ENCODE results near the gene GPATCH8.
A peak's percentile ranks its signal among the peaks of the same experiment; 100 is the strongest.
"Not testable (repeated sequence)": the region's sequence is repeated elsewhere in the genome, so short reads cannot be mapped to it uniquely, and the experiment has no call there.

The GPATCH8 gene

DNA sequence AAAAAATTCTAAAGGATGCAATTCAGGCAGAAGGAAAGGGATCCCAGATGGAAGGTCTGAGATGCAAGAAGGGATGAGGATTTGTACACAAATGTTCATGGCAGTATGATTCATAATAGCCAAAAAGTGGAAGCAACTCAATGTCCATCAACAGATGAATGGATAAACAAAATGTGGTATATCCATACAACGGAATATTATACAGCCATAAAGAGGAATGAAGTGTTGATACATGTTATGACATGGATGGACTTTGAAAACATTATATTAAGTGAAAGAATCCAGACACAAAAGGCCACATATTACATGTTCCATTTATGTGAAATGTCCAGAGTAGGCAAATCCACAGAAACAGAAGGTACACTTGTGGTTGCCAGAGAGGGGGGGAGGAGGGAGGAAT is 23.9 kb upstream of the GPATCH8 start:
- no peak for DNase-seq (ENCODE audit: low spot score)

GRCh38 chr17:44523672-44523972 is 20.4 kb upstream of the GPATCH8 start:
- DNase-seq (ENCODE audit: low spot score), result no peak

- DNase-seq (ENCODE audit: low spot score), result peak; percentile 76
These were observed 19.9 kb upstream of the GPATCH8 start for GRCh38 chr17:44522883-44523671.

DNA sequence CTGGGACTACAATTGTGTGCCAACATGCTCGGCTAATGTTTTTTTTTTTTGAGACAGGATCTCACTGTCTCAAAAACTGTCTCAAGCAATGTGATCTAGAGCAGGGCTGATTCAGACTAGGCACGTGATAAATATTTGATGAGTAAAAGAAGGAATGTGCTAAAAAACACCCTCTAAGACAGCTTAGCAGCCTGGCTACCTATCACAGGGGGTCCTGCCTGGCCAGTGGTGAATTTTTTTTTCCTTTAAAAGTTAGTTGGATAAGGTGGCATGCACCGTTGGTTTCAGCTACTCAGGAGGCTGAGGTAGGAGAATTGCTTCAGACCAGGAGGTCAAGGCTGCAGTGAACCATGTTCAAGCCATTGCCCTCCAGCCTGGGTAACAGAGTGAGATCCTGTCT is 14.8 kb upstream of the GPATCH8 start:
- DNase-seq (ENCODE audit: low spot score), result no peak

DNA sequence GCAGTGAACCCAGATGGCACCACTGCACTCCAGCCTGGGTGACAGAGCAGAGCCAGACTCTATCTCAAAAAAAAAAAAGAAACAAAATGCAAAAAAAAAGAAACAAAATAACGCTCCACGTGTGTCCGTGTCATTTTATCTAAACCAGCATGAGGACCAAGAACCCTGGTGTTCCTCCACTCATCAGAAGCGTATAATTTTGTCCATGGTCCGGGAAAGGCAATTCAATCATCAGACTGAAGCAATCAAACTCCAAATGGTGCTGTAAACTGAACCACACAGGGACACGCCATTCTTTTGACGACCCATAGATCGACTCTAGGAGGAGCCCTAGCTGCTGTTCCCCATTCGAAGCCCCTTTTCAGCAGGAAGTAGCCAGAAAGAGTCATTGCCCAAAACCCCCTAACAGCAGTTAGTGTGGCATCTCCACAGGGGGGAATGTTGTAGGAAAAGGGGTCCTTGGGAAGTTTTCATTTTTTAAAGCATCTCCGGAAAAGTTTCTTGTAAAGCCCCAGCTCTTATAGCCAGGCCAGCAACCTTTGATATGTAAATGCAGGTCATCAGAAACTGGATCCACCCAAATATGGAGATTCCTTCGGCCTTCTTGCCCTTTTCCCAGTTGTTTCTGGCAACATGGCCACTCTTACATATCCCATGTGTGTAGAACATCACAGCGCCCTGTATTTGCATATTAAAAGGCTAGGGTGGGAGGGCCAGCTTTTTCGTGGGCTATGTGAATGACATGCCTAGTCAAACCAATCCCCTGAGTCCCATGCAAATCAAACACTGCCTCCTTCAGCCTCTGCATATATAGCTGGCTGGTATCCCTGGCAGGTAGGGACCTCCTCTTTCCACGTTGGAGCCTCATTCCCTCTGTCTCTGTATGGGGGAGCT is 8.3 kb upstream of the GPATCH8 start:
- peak; percentile 89 for DNase-seq (ENCODE audit: low spot score)

GRCh38 chr17:44506939-44507604 is 3.9 kb upstream of the GPATCH8 start:
- DNase-seq (ENCODE audit: low spot score), result not testable (repeated sequence)

DNA sequence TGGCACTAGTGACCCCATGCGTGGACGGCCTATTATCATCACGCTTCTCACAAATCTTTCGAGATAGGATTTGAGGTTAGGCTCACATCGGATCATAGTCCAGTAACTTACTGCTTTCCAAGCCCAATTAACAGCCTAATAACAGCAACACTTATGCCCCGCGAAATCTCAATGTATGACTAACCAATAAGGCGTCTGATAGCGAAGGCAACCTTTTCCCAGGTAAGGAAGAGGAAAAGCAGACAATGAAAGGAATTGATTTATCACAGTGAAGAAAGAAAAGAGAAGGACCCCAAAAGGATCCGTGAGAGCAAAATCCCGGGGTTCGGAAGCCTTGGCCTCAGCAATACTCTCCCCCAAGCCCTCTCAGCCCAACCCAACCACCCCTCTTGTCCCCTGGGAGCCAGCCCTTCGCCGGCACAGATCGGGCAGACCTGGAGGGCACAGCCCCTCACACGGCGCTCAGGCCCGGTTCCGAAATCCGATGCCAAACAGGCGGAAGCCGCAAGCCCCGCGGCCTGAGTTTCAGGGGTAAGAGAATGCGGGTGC is 534 bp downstream of the GPATCH8 start:
- no peak for DNase-seq (ENCODE audit: low spot score)

DNA sequence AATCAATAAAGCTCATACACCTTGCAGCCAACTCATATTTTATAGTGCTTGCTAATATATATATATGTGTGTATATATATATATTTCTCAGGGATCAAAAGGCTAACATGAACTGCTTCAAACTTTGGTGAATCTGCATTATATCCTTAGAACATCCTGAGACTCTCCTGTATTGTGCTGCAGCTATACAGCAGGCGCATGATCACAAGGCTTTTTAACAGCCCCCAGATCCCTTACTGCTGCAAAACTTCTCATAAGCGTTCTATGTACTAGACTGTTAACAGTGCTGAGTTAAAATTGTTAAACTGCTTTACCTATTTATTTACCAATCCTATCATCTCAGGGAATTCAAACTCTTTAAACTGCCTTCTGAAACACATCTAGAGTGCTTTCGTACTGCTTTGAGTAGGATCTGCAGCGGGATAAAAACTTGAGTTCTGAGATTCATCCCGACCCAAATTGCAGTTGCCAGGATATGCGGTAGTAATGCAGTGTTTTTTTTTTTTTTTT is 1.3 kb downstream of the GPATCH8 start:
- DNase-seq (ENCODE audit: low spot score), result peak; percentile 48

GRCh38 chr17:44499722-44500121 is 3.5 kb downstream of the GPATCH8 start:
- no peak for DNase-seq (ENCODE audit: low spot score)

GRCh38 chr17:44496815-44497214 is 6.4 kb downstream of the GPATCH8 start:
- no peak for DNase-seq (ENCODE audit: low spot score)

- DNase-seq (ENCODE audit: low spot score), result no peak
These were observed 9.9 kb downstream of the GPATCH8 start for GRCh38 chr17:44493339-44493738.

- no peak for DNase-seq (ENCODE audit: low spot score)
These were observed 10.4 kb downstream of the GPATCH8 start for GRCh38 chr17:44492706-44493272.

DNA sequence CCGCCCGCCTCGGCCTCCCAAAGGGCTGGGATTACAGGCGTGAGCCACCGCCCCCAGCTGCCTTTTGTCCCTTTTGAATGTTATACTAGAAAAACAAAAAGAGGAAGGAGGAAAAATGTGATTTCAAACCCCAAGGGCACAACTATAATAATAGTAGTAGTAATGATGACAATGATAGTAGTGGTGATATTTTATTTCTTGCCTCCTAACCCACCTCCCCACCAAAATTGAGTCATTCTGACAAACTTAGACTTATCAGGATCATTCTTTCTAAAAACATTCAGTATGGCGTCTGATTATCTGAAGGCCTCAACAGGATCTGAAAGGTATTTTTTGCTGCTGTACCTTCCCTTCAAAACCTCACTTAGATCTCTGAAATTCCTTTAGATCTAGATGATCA is 13.6 kb downstream of the GPATCH8 start:
- no peak for DNase-seq (ENCODE audit: low spot score)

DNA sequence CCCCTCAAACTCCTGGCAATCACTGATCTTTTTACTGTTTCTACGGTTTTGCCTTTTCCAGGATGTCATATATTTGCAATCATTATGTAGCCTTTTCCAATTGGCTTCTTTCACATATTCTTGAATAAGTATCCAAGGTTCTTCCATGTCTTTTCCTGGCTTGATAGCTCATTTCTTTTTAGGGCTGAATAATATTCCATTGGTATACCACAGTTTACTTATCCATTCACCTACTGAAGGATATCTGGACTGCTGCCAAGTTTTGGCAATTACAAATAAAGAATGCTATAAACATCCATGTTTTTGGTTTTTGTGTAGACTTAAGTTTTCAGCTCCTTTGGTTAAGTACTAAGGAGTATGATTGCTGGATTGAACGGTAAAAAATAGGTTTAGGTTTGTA is 16.0 kb downstream of the GPATCH8 start:
- DNase-seq (ENCODE audit: low spot score), result no peak

- no peak for DNase-seq (ENCODE audit: low spot score)
These were observed 29.8 kb downstream of the GPATCH8 start for GRCh38 chr17:44473367-44473766.

- DNase-seq (ENCODE audit: low spot score), result no peak
These were observed 33.5 kb downstream of the GPATCH8 start for GRCh38 chr17:44469676-44470075.

GRCh38 chr17:44467108-44467507 is 36.1 kb downstream of the GPATCH8 start:
- no peak for DNase-seq (ENCODE audit: low spot score)

GRCh38 chr17:44466339-44466738 is 36.9 kb downstream of the GPATCH8 start:
- DNase-seq (ENCODE audit: low spot score), result no peak

DNA sequence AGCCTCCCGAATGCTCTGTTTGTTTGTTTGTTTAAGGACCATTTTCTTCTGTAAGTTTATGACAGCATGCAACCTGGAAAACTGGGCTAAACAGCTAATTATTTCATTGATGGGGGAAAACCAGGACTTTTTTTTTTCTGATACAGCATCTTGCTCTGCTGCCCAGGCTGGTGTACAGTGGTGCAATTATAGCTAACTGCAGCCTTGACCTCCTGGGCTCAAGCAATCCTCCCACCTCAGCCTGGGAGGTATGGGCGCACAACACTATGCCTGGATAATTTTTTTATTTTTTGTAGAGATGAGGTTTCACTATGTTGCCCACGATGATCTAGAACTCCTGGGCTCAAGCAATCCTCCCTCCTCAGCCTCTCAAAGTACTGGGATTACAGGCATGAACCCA is 37.3 kb downstream of the GPATCH8 start:
- no peak for DNase-seq (ENCODE audit: low spot score)

GRCh38 chr17:44465276-44465675 is 37.9 kb downstream of the GPATCH8 start:
- DNase-seq (ENCODE audit: low spot score), result no peak

- DNase-seq (ENCODE audit: low spot score), result no peak
These were observed 39.2 kb downstream of the GPATCH8 start for GRCh38 chr17:44464037-44464436.

- DNase-seq (ENCODE audit: low spot score), result no peak
These were observed 51.4 kb downstream of the GPATCH8 start for GRCh38 chr17:44451832-44452231.
